AG09319 (cell line): ENCODE measurements around the gene ZNF580.

Experiments used
- DNase-seq: peaks from one replicate; pipeline ENCODE4 v3.0.0-alpha.2; 2010; ENCODE audit warnings: low read depth; ENCODE audit errors: extremely low read depth
- CTCF ChIP-seq: IDR thresholded peaks from 2 replicates; pipeline ENCODE4 v1.5.1; 2011; ENCODE audit warnings: low read depth, mild to moderate bottlenecking, inconsistent platforms, low read length, moderate library complexity

The ZNF580 gene

DNA sequence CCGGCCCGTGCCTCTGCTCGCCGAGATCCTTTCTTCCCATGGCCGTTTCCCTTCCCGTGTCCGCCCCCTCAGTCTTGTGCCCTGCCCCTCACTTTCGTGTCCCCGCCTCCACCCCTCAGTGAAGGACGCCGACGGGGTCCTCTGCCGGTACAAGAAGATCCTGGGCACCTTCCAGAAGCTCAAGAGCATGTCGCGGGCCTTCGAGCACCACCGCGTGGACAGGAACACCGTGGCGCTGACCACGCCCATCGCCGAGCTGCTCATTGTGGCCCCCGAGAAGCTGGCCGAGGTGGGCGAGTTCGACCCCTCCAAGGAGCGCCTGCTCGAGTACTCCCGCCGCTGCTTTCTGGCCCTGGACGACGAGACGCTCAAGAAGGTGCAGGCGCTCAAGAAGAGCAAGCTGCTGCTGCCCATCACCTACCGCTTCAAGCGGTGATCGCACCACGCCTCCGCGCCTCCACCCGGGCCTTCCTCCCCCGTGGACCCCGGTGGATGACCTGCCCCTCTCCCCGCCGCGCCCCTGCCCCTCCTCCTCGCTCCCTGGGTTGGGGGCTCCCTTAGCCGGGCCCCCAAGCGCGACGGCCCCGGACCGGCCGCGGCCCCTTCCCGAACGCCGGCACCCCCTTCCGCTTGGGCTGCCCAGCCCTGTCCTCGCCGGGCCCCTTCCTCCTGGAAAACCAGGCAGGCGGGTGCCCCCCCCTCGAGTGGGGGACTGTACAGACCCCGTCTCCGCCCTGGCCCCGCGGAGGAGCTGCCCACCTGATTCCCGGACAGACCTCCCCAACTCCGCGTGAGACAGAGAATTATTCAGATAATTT is 11.7 kb downstream of the ZNF580 start:
- no peak for TF ChIP-seq CTCF
- DNase-seq: no peak

GRCh38 chr19:55653651-55654322 is 13.0 kb downstream of the ZNF580 start:
- TF ChIP-seq CTCF: peak; percentile 100
- DNase-seq: peak; percentile 99

DNA sequence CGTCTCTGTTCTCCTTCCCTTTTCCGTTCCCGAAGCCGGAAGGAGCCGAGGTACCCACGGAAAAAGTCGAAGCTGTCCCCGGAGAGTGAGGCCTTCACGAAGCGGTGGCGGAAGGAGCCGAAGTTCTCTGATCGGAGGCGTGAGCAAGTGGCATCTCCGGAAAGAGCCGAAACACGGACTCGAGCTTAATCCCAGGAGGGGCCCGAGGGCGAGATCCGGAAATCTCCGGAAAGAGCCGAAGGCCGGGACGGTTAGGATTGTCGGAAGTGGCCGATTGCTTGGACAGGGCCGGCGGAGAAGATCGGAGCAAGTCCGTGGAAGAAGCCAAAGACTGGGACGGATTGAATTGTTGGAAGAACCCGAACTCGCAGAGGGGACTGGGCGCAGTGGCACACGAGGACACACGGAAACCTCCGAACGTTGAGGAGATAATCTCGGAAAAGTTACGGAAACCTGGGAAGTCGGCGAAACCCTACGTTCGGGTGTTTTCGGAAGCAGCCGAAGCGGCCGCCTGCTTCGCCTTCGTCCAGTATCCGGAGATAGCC is 13.6 kb downstream of the ZNF580 start:
- TF ChIP-seq CTCF: no peak
- DNase-seq: peak; percentile 98

GRCh38 chr19:55654868-55655647 is 14.3 kb downstream of the ZNF580 start, which contains the start of gene U2AF2:
U2AF2 (plus strand) TSS chr19:55655035; CDS start chr19:55655105, 70 bp downstream.
- peak; percentile 80 for DNase-seq

DNA sequence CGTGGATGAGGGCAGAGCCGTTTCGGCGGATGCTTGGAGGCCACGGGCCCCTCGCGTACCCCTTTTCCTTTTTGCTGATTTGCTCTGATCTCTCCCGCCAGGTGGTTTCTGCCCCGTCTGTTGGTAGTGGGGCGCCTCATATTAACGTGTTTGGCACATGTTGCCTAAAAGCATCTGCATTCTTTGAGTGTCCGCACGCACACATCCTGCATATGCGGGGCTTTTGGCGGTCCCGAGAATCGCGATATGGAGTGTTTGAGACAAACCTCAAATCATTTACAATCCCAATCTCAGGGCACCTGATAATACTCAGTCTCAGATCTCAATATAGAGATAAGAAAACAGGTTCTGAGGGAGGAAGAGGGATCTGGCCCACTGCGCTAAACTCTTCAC is 14.8 kb downstream of the ZNF580 start:
- TF ChIP-seq CTCF: no peak
- no peak for DNase-seq

More at GRCh38 chr19:55654868-55655647, 14.3 kb downstream of the ZNF580 start, which contains the start of gene U2AF2:
- no peak for TF ChIP-seq CTCF

DNA sequence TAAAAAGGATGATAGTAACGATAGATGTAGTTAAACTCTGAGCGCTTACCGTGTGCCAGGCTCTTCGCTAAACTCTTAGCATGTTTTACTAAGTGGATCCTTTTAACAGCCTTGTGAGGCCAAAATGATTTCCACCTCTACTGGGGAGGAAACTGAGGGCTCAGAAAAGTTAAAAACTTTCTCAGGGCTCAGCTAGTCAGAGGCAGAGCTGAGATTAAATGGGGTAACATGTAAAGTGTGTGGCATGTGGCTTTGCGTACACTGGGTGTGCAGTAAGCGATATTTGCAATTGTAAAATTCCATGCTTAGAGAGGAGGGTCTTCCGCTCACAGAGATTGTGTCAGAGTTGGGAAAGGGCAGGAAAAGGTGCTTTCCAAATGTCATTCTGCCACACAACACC is 15.8 kb downstream of the ZNF580 start:
- no peak for TF ChIP-seq CTCF
- no peak for DNase-seq
